SK-N-SH treated with all-trans-retinoic acid at 6 μM for 48 hours (cell line): ENCODE measurements around the gene PRKCE.

Experiments
- ESRRG ChIP-seq: fragments of 250-450 bp; sonication (Bioruptor Pico); IDR thresholded peaks from 2 replicates; pipeline ENCODE4 v1.6.1; 2021; ENCODE audit warnings: mild to moderate bottlenecking
- GLIS3 ChIP-seq: fragments of 250-450 bp; sonication (Bioruptor Pico); IDR thresholded peaks from 2 replicates; pipeline ENCODE4 v1.5.0; 2020; ENCODE audit warnings: mild to moderate bottlenecking, moderate library complexity
- RARB ChIP-seq: fragments of 250-450 bp; sonication (Bioruptor Pico); IDR thresholded peaks from 2 replicates; pipeline ENCODE4 v1.8.0; 2021; ENCODE audit warnings: mild to moderate bottlenecking, moderate library complexity
- ZFP3 ChIP-seq: fragments of 250-450 bp; sonication (Bioruptor Pico); IDR thresholded peaks from 2 replicates; pipeline ENCODE4 v1.5.0; 2020; ENCODE audit warnings: mild to moderate bottlenecking, moderate library complexity
- TF ChIP-seq, protein P1 (sequence below): fragments of 250-450 bp; sonication (Bioruptor Pico); IDR thresholded peaks from 2 replicates; pipeline ENCODE4 v1.5.1; 2021; ENCODE audit warnings: mild to moderate bottlenecking, moderate library complexity

- TF ChIP-seq RARB (CRISPR knock-in tag) = no peak
- no peak for TF ChIP-seq ZFP3 (CRISPR knock-in tag)
- TF ChIP-seq GLIS3 = no peak
- TF ChIP-seq, protein P1, sequence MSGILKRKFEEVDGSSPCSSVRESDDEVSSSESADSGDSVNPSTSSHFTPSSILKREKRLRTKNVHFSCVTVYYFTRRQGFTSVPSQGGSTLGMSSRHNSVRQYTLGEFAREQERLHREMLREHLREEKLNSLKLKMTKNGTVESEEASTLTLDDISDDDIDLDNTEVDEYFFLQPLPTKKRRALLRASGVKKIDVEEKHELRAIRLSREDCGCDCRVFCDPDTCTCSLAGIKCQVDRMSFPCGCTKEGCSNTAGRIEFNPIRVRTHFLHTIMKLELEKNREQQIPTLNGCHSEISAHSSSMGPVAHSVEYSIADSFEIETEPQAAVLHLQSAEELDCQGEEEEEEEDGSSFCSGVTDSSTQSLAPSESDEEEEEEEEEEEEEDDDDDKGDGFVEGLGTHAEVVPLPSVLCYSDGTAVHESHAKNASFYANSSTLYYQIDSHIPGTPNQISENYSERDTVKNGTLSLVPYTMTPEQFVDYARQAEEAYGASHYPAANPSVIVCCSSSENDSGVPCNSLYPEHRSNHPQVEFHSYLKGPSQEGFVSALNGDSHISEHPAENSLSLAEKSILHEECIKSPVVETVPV (CRISPR knock-in tag) = no peak
- TF ChIP-seq ESRRG (CRISPR knock-in tag) = no peak
These were observed 114.3 kb downstream of the PRKCE start for GRCh38 chr2:45765728-45766254.
